Nephron (organoid): ENCODE results near the gene COX4I1.

Experiments
- H3K27ac Mint-ChIP-seq, 3 experiments: 2 replicates each; pipeline ENCODE4 v1.8.0; 2020; ENCODE audit warnings: mixed read lengths in 3 of 3, mild to moderate bottlenecking in 2 of 3, moderate library complexity in 1 of 3
- H3K27me3 Mint-ChIP-seq: 2 replicates; pipeline ENCODE4 v1.8.0; 2021; ENCODE audit warnings: low read depth, mild to moderate bottlenecking, moderate library complexity, mixed read lengths
- H3K36me3 Mint-ChIP-seq: 2 replicates; pipeline ENCODE4 v1.8.0; 2020; ENCODE audit warnings: low read depth, mixed read lengths
- H3K4me1 Mint-ChIP-seq: 2 replicates; pipeline ENCODE4 v1.8.0; 2020; ENCODE audit warnings: mixed read lengths
- H3K4me3 Mint-ChIP-seq, 3 experiments: 2 replicates each; pipeline ENCODE4 v1.8.0; 2020; ENCODE audit warnings: mild to moderate bottlenecking in 3 of 3, mixed read lengths in 3 of 3, moderate library complexity in 2 of 3
- H3K9me3 Mint-ChIP-seq: 2 replicates; pipeline ENCODE4 v1.8.0; 2020; ENCODE audit warnings: mixed read lengths
- TF ChIP-seq, protein P1 (sequence below), 3 experiments: fragments of 200-600 bp; sonication (generic); IDR thresholded peaks; one replicate each; pipeline ENCODE4 v1.5.0; 2021; ENCODE audit warnings: antibody characterized with exemption in 3 of 3; ENCODE audit not compliant: unreplicated experiment in 3 of 3

COX4I1 gene

DNA sequence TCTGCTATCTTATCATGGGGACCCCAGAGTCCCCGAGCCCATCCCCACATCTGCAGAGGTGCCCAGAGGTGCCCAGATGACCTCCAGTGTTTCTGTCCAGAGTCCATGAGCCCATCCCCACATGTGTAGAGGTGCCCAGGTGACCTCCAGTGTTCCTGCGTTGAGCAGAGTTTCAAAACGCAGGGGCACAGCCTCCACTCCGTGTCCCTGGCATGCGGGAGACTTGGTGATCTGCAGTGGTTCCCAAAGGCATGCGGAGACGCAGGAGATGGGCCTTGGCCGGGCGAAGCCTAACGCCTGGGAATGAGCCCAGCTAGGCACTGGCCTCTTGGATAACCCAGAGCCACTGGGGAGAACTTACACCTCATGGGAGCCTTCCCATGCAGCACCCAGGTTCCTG lies 41.3 kb downstream of the COX4I1 start:
- H3K9me3 Mint-ChIP-seq = peaks cover 7% of the 10 kb centered on the region
- no peak overlapping the region for H3K4me3 Mint-ChIP-seq
- no peaks in the 10 kb centered on the region for H3K36me3 Mint-ChIP-seq
- TF ChIP-seq, protein P1, sequence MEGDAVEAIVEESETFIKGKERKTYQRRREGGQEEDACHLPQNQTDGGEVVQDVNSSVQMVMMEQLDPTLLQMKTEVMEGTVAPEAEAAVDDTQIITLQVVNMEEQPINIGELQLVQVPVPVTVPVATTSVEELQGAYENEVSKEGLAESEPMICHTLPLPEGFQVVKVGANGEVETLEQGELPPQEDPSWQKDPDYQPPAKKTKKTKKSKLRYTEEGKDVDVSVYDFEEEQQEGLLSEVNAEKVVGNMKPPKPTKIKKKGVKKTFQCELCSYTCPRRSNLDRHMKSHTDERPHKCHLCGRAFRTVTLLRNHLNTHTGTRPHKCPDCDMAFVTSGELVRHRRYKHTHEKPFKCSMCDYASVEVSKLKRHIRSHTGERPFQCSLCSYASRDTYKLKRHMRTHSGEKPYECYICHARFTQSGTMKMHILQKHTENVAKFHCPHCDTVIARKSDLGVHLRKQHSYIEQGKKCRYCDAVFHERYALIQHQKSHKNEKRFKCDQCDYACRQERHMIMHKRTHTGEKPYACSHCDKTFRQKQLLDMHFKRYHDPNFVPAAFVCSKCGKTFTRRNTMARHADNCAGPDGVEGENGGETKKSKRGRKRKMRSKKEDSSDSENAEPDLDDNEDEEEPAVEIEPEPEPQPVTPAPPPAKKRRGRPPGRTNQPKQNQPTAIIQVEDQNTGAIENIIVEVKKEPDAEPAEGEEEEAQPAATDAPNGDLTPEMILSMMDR (IDR thresholded peaks at IDR 0.05; ENCODE audit: unreplicated experiment in 3 of 3) = no peak
- peaks cover 69% of the 10 kb centered on the region for H3K27me3 Mint-ChIP-seq
- H3K27ac Mint-ChIP-seq = no peak overlapping the region
- H3K4me1 Mint-ChIP-seq = peaks cover 7% of the 10 kb centered on the region

DNA sequence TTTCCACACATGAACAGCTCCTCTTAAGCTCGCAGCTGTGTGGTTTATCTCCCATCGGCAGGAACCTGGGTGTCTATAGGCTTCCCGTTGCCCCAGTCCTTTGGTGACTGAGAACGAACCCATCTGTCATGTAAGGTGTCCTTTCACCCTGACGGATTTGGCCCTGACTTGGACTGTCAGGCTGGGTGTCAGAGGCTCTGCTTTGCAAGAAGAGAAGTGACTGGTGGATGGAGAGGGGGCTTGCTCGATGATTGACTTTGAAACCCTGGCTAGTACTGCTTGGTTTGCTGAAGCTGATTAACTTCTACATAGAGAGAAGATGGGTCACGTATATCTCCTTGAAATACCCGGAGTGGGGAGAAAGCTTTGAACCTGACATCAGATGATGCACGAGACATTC lies 42.9 kb downstream of the COX4I1 start:
- peaks cover 63% of the 10 kb centered on the region for H3K27me3 Mint-ChIP-seq
- TF ChIP-seq, protein P1 (IDR thresholded peaks at IDR 0.05; ENCODE audit: unreplicated experiment in 3 of 3) = no peak
- peaks cover 7% of the 10 kb centered on the region for H3K9me3 Mint-ChIP-seq
- H3K4me3 Mint-ChIP-seq = no peak overlapping the region
- H3K4me1 Mint-ChIP-seq = peaks cover 16% of the 10 kb centered on the region
- no peaks in the 10 kb centered on the region for H3K36me3 Mint-ChIP-seq
- no peak overlapping the region for H3K27ac Mint-ChIP-seq

DNA sequence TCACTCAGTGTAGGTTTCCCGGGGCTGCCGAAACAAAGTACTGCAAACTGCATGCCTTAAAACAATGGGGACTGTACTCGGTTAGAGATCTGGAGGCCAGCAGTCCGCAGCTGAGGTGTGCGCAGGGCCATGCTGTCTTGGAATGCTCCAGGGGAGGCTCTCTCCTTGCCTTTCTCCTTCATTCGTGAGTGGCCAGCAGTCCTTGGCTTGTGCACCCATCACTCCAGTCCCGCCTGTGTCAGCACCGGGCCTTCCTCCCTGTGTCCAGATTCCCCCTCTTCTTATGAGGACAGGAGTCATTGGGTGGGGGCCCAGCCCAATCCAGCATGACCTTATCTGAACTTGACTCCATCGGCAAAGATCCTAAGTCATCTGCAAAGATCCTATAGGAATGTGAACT lies 43.4 kb downstream of the COX4I1 start:
- H3K27me3 Mint-ChIP-seq = peaks cover 66% of the 10 kb centered on the region
- H3K4me1 Mint-ChIP-seq = peaks cover 16% of the 10 kb centered on the region
- H3K36me3 Mint-ChIP-seq = no peaks in the 10 kb centered on the region
- TF ChIP-seq, protein P1 (IDR thresholded peaks at IDR 0.05; ENCODE audit: unreplicated experiment in 3 of 3) = no peak
- no peak overlapping the region for H3K4me3 Mint-ChIP-seq
- peaks cover 7% of the 10 kb centered on the region for H3K9me3 Mint-ChIP-seq
- H3K27ac Mint-ChIP-seq = no peak overlapping the region

GRCh38 chr16:85843471-85844168 lies 44.1 kb downstream of the COX4I1 start:
- TF ChIP-seq, protein P1 (IDR thresholded peaks at IDR 0.05; ENCODE audit: unreplicated experiment in 3 of 3) = no peak
- Mint-ChIP-seq H3K4me3 (no peak overlapping the region), H3K27ac (no peak overlapping the region), H3K9me3 (peaks cover 7% of the 10 kb centered on the region), H3K27me3 (peaks cover 62% of the 10 kb centered on the region), H3K36me3 (no peaks in the 10 kb centered on the region), H3K4me1 (peaks cover 16% of the 10 kb centered on the region)

GRCh38 chr16:85844169-85844481 lies 44.6 kb downstream of the COX4I1 start:
- Mint-ChIP-seq H3K9me3 (peaks cover 7% of the 10 kb centered on the region), H3K4me1 (peaks cover 16% of the 10 kb centered on the region), H3K27ac (no peak overlapping the region), H3K4me3 (no peak overlapping the region), H3K27me3 (peaks cover 59% of the 10 kb centered on the region), H3K36me3 (no peaks in the 10 kb centered on the region)
- TF ChIP-seq, protein P1 (IDR thresholded peaks at IDR 0.05; ENCODE audit: unreplicated experiment in 3 of 3) = no peak

- peaks cover 7% of the 10 kb centered on the region for H3K9me3 Mint-ChIP-seq
- H3K4me3 Mint-ChIP-seq = no peak overlapping the region
- peaks cover 58% of the 10 kb centered on the region for H3K27me3 Mint-ChIP-seq
Observed at GRCh38 chr16:85844786-85845185, 45.3 kb downstream of the COX4I1 start.

More at GRCh38 chr16:85844786-85845185, 45.3 kb downstream of the COX4I1 start:
- Mint-ChIP-seq H3K36me3 (no peaks in the 10 kb centered on the region), H3K4me1 (peaks cover 16% of the 10 kb centered on the region), H3K27ac (peak overlapping the region in 1 of 3 experiments; percentile 1)
- TF ChIP-seq, protein P1 (IDR thresholded peaks at IDR 0.05; ENCODE audit: unreplicated experiment in 3 of 3) = no peak
